Measurements from ENCODE around the gene PAK4. TPM values are rescaled to one million over a fixed set of nuclear protein-coding genes. Genes with fewer than 3 reads are reported as not detected.

Gene PAK4
- total RNA-seq, 2 experiments from 2014 or later: 15.3 to 18.2 TPM

DNA sequence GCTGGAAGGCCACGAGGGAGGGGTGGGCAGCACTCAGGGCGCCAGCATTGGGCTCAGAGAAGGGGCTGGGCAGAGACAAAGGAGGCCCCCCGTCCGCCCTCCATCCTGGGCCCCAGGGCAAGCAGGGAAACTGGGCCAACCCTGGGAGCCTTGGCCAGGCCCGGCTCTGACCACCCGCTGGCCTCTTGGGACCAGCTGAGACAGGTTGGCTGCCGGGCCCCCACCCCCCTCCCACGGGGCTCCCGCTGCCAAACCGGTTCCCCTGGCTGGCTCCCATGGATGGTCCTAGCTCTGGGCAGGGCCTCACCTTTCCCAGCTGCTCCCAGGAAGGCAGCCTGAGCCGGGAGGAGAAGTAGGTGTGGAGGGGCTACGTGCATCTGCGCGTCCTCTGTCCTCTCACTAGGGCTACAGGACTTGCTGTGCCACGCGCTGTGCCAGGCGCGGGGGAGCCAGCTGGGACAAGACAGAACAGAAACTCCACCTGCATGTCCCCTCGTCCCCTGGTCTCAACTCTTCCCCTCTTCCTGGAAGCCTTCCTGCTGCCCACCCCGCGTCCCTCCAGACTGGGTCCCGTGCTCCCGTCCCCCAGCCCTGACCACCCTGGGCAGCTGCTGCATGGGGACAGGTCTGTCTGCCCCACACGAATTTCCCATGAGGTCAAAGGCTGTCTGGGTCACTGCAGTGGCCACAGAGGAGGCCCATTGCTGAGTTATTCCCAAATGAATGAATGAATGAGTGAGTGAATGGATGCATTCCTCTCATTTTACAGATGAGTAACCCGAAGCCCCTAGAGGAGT, 42.1 kb downstream of the PAK4 start:
- Mint-ChIP-seq H3K27me3 (ENCODE audit: low read depth) (no peaks in the 10 kb centered on the region), H3K9me3 (ENCODE audit: insufficient read depth) (no peaks in the 10 kb centered on the region), H3K4me3 (no peak overlapping the region), H3K36me3 (ENCODE audit: low read depth) (no peaks in the 10 kb centered on the region), H3K27ac (no peak overlapping the region), H3K4me1 (ENCODE audit: low read depth) (peaks cover 4% of the 10 kb centered on the region)
- ChIA-PET POLR2A (no interaction called here), CTCF (no interaction called here)
- no peak for DNase-seq
- ATAC-seq: no peak

DNA sequence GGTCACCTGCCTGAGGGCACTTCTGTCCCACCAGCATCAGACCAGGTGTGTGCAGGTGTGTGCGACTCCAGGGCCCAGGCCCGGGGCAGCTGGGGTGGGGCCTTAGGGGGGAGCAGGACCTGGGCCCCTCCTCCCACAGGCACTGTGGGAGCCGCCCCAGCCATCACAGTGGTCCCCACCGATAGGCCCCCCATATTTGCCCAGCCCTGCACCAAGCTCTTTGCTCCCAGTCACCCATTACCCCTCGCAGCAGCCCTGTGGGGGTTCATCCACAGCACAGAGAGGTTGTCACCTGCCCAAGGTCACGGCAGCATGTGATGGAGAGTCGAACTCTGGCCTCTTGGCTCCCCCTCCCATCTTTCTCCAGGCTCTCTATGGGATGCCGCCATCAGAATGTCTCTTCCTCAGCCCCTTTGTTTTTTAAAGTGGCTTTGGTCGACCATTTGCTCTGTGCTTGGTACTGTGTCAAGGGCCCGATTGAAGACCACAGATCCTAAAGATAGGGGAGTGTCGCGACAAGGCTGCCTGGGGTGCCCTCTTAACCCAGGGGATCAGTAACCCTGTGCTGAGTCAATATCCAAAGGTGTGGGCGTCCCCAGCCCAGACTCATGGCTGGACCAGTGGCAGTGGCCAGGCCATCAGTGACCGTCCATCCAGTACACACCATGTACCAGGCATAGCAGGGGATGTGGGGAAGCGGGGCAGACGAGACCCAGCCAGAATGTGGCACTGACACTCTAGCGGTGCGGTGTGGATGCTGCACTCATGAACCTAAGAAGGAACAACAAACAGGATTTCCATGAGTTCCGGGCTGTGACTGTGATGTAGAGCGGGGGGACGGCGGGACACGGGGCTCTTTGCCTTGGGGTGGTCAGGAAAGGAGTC, 42.9 kb downstream of the PAK4 start:
- Mint-ChIP-seq H3K27ac (no peak overlapping the region), H3K9me3 (ENCODE audit: insufficient read depth) (no peaks in the 10 kb centered on the region), H3K4me1 (ENCODE audit: low read depth) (no peaks in the 10 kb centered on the region), H3K4me3 (no peak overlapping the region), H3K27me3 (ENCODE audit: low read depth) (no peaks in the 10 kb centered on the region), H3K36me3 (ENCODE audit: low read depth) (no peaks in the 10 kb centered on the region)
- ChIA-PET CTCF (no interaction called here), POLR2A (no interaction called here)
- ATAC-seq (no peak), DNase-seq (no peak)

DNA sequence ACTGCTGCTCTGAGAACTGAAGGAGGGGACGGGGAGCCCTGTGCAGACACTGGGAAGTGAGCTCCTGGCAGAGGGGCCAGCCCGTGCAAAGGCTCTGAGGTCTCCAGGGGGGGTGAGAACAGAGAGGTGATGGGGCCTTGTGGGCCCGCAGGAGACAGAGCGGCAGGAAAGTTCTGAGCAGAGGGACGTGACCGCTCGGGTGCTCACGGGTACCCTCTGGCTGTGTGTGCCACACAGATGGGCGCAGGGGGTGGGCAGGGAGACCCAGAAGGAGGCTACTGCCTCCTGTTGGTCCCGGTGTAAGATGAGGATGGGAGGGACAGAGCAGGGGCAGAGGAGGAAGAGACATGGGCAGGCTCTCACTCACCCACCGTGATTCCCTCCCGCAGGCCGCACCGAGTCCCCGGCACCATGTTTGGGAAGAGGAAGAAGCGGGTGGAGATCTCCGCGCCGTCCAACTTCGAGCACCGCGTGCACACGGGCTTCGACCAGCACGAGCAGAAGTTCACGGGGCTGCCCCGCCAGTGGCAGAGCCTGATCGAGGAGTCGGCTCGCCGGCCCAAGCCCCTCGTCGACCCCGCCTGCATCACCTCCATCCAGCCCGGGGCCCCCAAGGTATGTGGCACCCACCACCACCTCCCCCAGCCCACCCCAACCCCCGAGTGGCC, 43.7 kb downstream of the PAK4 start:
- H3K9me3 Mint-ChIP-seq (ENCODE audit: insufficient read depth): no peaks in the 10 kb centered on the region
- no peaks in the 10 kb centered on the region for H3K36me3 Mint-ChIP-seq (ENCODE audit: low read depth)
- ChIA-PET POLR2A (no interaction called here), CTCF (no interaction called here)
- no peak overlapping the region for H3K27ac Mint-ChIP-seq
- no peaks in the 10 kb centered on the region for H3K4me1 Mint-ChIP-seq (ENCODE audit: low read depth)
- DNase-seq (no peak), ATAC-seq (no peak)
- no peaks in the 10 kb centered on the region for H3K27me3 Mint-ChIP-seq (ENCODE audit: low read depth)
- H3K4me3 Mint-ChIP-seq: no peak overlapping the region

DNA sequence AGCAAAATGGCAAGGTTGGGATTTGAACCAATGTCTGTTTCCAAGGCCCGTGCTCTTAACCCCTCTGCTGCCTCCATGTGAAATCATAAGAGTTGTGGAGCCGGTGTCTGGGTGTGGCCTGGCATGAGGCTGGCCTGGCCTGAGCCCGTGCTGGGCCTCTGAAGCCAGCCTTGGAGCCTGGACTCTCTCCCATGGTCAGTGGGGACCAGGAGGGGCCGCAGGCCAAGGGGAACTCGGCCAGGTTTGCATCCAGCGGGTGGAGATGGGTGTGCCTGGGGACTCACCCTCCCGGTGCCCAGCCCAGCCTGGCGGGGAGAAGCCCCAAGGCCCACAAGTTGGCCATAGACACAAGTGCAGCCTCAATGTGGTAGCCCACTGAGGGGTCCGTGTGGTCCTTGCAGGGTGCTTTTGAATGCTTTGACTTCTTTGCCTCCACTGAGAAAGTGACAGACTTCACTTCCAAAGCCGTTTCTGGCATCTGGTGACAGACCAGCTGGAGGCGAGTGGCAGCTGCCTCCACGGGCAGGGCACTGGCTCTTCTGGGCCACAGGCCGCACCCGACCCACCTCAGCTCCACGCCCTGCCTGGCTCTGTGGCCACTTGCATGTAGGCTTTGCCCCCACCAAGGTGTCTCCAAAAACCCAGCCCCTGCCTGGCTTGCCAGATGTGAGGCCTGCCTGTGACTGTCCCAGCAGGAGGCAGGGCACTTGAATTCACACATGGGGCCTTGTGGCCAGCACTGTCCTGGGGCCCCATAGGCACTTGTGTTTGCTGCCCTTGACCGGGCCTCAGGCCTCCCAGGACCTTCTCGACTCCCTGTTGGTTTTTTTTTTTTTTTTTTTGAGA, 45.0 kb downstream of the PAK4 start:
- Mint-ChIP-seq H3K36me3 (ENCODE audit: low read depth) (no peaks in the 10 kb centered on the region), H3K4me3 (no peak overlapping the region), H3K27me3 (ENCODE audit: low read depth) (no peaks in the 10 kb centered on the region), H3K27ac (no peak overlapping the region), H3K4me1 (ENCODE audit: low read depth) (no peaks in the 10 kb centered on the region), H3K9me3 (ENCODE audit: insufficient read depth) (no peaks in the 10 kb centered on the region)
- ChIA-PET CTCF (no interaction called here), POLR2A (no interaction called here)
- ATAC-seq (no peak), DNase-seq (no peak)

DNA sequence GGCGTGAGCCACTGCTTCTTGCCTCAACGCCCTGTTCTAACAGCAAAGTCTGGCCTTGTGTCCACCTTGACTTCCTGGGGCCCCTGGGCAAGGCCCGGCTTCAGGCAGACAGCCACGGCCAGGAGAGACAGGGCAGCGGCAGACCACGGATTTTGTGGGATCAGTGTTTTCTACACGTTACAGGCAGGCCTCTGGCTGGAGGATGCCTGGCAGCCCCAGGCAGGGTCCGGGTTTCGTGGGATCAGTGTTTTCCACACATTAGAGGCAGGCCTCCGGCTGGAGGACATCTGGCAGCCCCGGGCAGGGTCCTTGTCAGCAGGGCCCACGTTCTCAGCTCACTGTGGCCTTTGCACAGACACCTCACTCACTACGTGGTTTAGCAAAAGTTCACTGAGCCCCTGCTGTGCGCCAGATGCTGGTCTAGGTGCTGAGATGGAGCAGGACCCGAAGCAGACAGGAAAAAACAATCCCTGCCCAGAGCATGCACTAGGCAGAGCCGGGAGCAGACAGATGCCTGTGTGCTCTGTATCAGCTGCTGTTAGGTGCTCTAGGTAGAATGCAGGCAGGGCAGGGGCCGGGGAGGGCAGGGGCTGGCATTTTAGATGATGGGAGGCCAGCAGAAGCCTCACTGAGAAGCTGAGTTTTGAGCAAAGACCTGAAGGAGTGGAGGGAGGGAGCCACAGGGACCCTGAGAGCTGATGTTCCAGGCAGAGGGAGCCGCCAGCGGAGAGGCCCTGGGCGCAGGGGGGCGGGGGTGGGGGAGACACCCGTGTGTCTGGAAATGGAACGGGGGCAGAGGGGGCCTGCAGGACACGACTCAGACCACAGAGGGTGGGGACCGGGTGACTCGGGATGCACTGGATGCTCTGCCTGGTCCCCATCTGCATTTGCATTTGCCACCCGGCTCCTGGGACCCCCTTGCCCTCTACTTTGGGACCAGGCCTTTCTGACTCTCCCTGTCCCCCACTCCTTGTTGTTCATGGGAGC, 46.2 kb downstream of the PAK4 start:
- H3K4me1 Mint-ChIP-seq (ENCODE audit: low read depth): no peaks in the 10 kb centered on the region
- H3K4me3 Mint-ChIP-seq: no peak overlapping the region
- DNase-seq: no peak
- H3K27me3 Mint-ChIP-seq (ENCODE audit: low read depth): no peaks in the 10 kb centered on the region
- ChIA-PET POLR2A (no interaction called here), CTCF (no interaction called here)
- no peaks in the 10 kb centered on the region for H3K9me3 Mint-ChIP-seq (ENCODE audit: insufficient read depth)
- ATAC-seq: no peak
- no peaks in the 10 kb centered on the region for H3K36me3 Mint-ChIP-seq (ENCODE audit: low read depth)
- no peak overlapping the region for H3K27ac Mint-ChIP-seq

DNA sequence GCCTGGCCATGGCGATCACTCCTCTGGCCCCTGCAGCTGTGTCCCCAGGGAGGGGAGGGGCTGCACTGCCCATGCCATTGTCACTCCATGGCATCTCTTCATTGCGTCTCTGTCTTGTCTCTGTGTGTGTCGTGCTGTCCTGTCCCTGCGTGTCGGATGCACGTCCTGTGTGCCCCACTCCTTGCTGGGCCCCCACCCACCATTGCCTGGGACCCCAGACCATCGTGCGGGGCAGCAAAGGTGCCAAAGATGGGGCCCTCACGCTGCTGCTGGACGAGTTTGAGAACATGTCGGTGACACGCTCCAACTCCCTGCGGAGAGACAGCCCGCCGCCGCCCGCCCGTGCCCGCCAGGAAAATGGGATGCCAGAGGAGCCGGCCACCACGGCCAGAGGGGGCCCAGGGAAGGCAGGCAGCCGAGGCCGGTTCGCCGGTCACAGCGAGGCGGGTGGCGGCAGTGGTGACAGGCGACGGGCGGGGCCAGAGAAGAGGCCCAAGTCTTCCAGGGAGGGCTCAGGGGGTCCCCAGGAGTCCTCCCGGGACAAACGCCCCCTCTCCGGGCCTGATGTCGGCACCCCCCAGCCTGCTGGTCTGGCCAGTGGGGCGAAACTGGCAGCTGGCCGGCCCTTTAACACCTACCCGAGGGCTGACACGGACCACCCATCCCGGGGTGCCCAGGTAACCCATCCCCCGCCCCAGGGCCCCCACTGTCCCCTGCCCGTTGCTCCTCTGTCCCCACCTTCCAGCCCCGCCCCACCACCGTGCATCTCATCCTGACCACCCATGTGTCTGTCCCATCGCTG, 47.3 kb downstream of the PAK4 start:
- ChIA-PET CTCF (no interaction called here), POLR2A (no interaction called here)
- ATAC-seq (no peak), DNase-seq (no peak)
- Mint-ChIP-seq H3K36me3 (ENCODE audit: low read depth) (no peaks in the 10 kb centered on the region), H3K27me3 (ENCODE audit: low read depth) (no peaks in the 10 kb centered on the region), H3K4me3 (no peak overlapping the region), H3K4me1 (ENCODE audit: low read depth) (no peaks in the 10 kb centered on the region), H3K9me3 (ENCODE audit: insufficient read depth) (no peaks in the 10 kb centered on the region), H3K27ac (no peak overlapping the region)

DNA sequence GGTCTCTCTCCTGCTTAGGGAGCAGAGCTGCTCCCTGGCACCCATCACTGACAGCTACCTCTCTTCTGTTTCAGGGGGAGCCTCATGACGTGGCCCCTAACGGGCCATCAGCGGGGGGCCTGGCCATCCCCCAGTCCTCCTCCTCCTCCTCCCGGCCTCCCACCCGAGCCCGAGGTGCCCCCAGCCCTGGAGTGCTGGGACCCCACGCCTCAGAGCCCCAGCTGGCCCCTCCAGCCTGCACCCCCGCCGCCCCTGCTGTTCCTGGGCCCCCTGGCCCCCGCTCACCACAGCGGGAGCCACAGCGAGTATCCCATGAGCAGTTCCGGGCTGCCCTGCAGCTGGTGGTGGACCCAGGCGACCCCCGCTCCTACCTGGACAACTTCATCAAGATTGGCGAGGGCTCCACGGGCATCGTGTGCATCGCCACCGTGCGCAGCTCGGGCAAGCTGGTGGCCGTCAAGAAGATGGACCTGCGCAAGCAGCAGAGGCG, 48.0 kb downstream of the PAK4 start:
- no peak for DNase-seq
- Mint-ChIP-seq H3K27ac (no peak overlapping the region), H3K36me3 (ENCODE audit: low read depth) (no peaks in the 10 kb centered on the region), H3K27me3 (ENCODE audit: low read depth) (no peaks in the 10 kb centered on the region), H3K9me3 (ENCODE audit: insufficient read depth) (no peaks in the 10 kb centered on the region), H3K4me3 (no peak overlapping the region), H3K4me1 (ENCODE audit: low read depth) (no peaks in the 10 kb centered on the region)
- CTCF ChIA-PET: no interaction called here
- ATAC-seq: no peak
- POLR2A ChIA-PET: no interaction called here

DNA sequence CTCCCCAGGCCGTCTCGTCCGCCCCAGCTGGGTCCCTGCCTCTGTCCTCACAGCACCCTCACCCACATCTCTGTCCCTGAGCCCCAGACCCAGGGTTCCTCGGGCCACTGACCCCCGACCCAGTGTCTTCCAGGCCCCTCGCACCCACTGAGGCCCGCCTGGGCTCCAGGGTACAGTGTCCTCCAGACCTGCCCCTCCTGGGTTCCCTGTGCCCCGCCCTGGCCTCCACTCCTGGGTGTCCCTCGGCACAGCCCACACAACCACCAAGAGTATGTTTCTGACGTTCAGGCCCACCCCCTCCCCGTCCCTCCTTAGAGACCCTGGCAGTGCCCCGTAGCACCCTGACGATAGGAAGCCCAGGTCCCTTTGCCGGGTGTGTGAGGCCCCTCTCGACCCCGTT, 48.6 kb downstream of the PAK4 start:
- Mint-ChIP-seq H3K9me3 (ENCODE audit: insufficient read depth) (no peaks in the 10 kb centered on the region), H3K27ac (no peak overlapping the region), H3K4me1 (ENCODE audit: low read depth) (no peaks in the 10 kb centered on the region), H3K27me3 (ENCODE audit: low read depth) (no peaks in the 10 kb centered on the region), H3K36me3 (ENCODE audit: low read depth) (peaks cover 2% of the 10 kb centered on the region), H3K4me3 (no peak overlapping the region)
- DNase-seq (no peak), ATAC-seq (no peak)
- POLR2A ChIA-PET: interaction anchor here (0.7 kb wide), 1 partner anchor 155 kb away, joined by 4 read pairs; no protein-coding TSS in a partner anchor
- CTCF ChIA-PET: no interaction called here

DNA sequence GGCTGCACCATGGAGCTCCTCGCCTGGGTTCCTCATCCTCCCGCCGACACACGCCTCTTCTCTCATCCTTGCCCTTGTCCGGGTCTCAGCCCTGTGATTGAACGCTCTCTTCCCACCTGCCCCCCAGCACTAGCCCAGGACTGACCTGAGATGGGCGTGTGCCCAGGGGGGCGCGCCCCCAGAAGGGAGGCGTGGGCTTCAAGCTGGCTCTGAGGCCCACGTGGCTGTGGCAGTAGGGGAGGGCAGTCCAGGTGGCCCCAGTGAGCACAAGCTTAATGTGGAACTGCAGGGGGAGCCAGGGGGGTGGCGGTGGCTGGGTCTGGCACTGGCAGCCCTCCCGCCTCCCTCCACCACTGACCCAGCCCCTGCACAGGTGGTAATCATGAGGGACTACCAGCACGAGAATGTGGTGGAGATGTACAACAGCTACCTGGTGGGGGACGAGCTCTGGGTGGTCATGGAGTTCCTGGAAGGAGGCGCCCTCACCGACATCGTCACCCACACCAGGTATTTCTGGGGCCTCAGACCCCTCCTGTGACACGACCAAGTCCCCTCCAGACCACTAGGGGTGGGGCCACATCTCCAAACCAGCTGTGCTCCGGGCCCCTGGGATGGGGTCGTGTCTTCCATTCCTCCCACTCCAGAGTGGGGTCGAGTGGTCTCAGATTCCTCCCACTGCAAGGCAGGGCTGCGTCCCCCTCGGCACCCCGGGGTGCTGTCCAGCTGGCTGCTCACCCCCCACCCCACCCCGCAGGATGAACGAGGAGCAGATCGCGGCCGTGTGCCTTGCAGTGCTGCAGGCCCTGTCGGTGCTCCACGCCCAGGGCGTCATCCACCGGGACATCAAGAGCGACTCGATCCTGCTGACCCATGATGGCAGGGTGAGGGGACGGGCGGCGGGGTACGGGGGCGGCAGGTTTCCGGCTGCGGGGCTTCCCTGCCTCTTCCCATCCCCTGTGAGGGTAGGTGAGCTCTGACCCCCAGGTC, 49.3 kb downstream of the PAK4 start:
- no peak for ATAC-seq
- Mint-ChIP-seq H3K27ac (no peak overlapping the region), H3K4me3 (no peak overlapping the region), H3K27me3 (ENCODE audit: low read depth) (no peaks in the 10 kb centered on the region), H3K36me3 (ENCODE audit: low read depth) (peaks cover 2% of the 10 kb centered on the region), H3K9me3 (ENCODE audit: insufficient read depth) (no peaks in the 10 kb centered on the region), H3K4me1 (ENCODE audit: low read depth) (no peaks in the 10 kb centered on the region)
- ChIA-PET CTCF (no interaction called here), POLR2A (interaction anchor here (0.7 kb wide), 1 partner anchor 154 kb away, joined by 4 read pairs; no protein-coding TSS in a partner anchor)
- DNase-seq: no peak
